Mucosa of descending colon (tissue), 3 donors: ENCODE measurements around the gene ASF1B. TPM values are rescaled to one million over a fixed set of nuclear protein-coding genes. Genes with fewer than 3 reads are reported as not detected.

Source experiments
- ATAC-seq: fragments of 200-7000 bp; cut with Tn5 transposase; one replicate; pipeline ENCODE4 v1.9.1; 2020; ENCODE audit warnings: mild to moderate bottlenecking, moderate library complexity
- DNase-seq, 3 donors: peaks; one replicate each; pipeline ENCODE4 v3.0.0-alpha.2; 2020
- H3K36me3 ChIP-seq: fragments of 200-600 bp; one replicate; pipeline ENCODE4 v1.8.0; 2021; ENCODE audit warnings: low read depth, mild to moderate bottlenecking
- H3K4me1 ChIP-seq: fragments of 200-600 bp; one replicate; pipeline ENCODE4 v1.8.0; 2021; ENCODE audit warnings: low read depth, mild to moderate bottlenecking
- H3K4me3 ChIP-seq: fragments of 200-600 bp; one replicate; pipeline ENCODE4 v1.8.0; 2021; ENCODE audit warnings: mild to moderate bottlenecking
- H3K9me3 ChIP-seq: fragments of 200-600 bp; one replicate; pipeline ENCODE4 v1.8.0; 2021; ENCODE audit warnings: mild to moderate bottlenecking
- intact Hi-C, 2 donors: fragments of 100-400 bp; cut with DNase I in 1 of 2; cut with micrococcal nuclease in 1 of 2; formaldehyde crosslinking; loops; one replicate each; pipeline versions ENCODE4 v1.11.0 to v1.11.1; 2022; cut with DNase I, micrococcal nuclease
- total RNA-seq, 3 donors: library from RNA; stranded (reverse); fragmentation: NEBNext Ultra II Directional in 2 of 3; extraction: Animal tissue kit (Norgen Biotek cat#: 25700) in 2 of 3; gene quantifications; one replicate each; pipeline versions ENCODE4 v1.2.1 to v1.2.4, GENCODE V29; 2021 to 2023
- TF ChIP-seq, protein P1 (sequence below): fragments of 200-600 bp; IDR thresholded peaks from one replicate; pipeline ENCODE4 v1.8.0; 2022; ENCODE audit warnings: antibody characterized with exemption, mild to moderate bottlenecking
- donor health status: DM: no; HTN: no; CAD: no; lungs with moderate emphysema.
- donor health status: DM: no; HTN: no; CAD: no.
- donor health status: DM: no; HTN: yes; CAD: no.

The ASF1B gene
- total RNA-seq, 3 donors from 2014 or later: 2.4 to 21.7 (median 5.5) TPM

DNA sequence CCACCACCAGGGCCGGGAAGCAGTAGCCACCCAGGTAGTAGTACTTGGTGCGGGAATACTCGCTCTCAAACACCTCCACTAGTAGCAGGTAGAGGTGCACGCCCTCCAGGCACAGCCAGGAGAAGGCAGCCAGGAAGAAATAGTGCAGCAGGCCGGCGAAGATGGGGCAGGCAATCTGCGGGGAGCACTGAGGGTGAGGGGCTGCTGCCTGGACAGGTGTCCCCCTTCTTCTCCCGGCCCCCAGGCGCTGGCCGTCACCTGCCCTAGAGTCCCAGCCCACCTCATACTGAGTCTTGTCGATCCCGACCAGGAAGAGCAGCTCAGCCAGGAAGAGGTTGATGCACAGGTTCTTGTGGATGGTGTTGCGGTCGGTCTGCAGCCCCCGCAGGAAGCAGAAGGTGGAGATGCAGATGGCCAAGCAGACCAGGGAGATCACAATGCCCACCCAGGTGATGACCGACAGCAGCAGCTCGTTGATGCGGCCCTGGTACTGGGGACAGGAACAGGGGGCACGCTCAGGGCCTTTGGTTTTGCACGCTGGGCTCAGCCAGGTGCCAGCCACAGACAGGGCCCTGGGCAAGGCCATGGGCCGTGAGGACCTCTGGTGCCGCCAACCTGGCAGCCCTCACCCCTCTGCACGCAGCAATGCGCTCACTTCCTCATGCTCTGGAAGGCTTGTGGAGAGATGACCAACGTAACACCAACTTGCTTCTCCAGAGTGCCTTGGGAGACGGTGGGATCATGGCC is 20.8 kb upstream of the ASF1B start:
- ATAC-seq: no peak
- H3K36me3 ChIP-seq: no peaks in the 10 kb centered on the region
- H3K4me3 ChIP-seq: no peak overlapping the region
- DNase-seq: no peak
- no peaks in the 10 kb centered on the region for H3K9me3 ChIP-seq
- intact Hi-C loops: no loop called here
- H3K4me1 ChIP-seq: no peaks in the 10 kb centered on the region
- TF ChIP-seq, protein P1, sequence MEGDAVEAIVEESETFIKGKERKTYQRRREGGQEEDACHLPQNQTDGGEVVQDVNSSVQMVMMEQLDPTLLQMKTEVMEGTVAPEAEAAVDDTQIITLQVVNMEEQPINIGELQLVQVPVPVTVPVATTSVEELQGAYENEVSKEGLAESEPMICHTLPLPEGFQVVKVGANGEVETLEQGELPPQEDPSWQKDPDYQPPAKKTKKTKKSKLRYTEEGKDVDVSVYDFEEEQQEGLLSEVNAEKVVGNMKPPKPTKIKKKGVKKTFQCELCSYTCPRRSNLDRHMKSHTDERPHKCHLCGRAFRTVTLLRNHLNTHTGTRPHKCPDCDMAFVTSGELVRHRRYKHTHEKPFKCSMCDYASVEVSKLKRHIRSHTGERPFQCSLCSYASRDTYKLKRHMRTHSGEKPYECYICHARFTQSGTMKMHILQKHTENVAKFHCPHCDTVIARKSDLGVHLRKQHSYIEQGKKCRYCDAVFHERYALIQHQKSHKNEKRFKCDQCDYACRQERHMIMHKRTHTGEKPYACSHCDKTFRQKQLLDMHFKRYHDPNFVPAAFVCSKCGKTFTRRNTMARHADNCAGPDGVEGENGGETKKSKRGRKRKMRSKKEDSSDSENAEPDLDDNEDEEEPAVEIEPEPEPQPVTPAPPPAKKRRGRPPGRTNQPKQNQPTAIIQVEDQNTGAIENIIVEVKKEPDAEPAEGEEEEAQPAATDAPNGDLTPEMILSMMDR: no peak

DNA sequence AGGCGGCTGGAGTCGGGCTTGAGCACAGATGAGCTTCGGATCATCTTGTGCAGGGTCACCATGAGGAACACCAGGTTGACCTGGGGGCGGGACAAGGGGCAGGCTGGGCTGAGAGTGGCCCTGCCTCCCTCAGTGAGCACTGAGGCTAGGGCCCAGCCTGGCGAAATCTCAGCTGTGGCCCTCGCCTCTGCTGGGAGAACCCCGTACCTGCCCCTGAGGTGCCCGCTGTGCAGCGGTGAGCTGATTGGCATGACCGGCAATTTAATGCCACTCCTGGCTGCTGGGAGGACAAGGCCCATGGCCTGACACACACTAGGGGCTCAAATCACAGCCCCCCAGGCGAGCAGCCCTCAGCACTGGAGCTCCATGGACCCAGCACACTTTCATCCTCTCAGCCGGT is 19.7 kb upstream of the ASF1B start:
- DNase-seq (no peak), ATAC-seq (no peak)
- intact Hi-C loops: no loop called here
- Histone ChIP-seq H3K36me3 (no peaks in the 10 kb centered on the region), H3K4me3 (no peak overlapping the region), H3K9me3 (no peaks in the 10 kb centered on the region), H3K4me1 (no peaks in the 10 kb centered on the region)
- TF ChIP-seq, protein P1: no peak

DNA sequence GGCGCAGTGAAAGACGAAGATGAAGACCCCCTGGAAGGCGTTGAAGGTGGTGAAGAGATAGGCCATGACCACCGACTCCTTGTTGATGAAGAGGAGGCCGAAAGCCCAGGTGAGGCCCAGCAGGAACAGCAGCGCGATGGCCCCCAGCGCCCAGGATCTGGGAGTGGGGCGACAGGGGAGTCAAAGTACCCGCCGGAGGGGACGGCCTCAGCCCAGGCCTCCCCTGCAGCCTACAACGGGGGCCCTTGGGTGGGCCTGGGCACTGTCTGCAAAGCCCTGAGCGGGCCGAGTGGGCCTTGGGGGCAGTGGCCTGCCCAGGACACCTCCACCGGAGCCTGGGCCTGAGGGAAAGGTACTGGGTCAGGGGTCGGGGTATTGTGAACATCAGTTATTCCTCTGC is 19.0 kb upstream of the ASF1B start:
- Histone ChIP-seq H3K36me3 (no peaks in the 10 kb centered on the region), H3K4me1 (no peaks in the 10 kb centered on the region), H3K9me3 (no peaks in the 10 kb centered on the region), H3K4me3 (no peak overlapping the region)
- TF ChIP-seq, protein P1: no peak
- no peak for DNase-seq
- intact Hi-C loops: no loop called here
- no peak for ATAC-seq

DNA sequence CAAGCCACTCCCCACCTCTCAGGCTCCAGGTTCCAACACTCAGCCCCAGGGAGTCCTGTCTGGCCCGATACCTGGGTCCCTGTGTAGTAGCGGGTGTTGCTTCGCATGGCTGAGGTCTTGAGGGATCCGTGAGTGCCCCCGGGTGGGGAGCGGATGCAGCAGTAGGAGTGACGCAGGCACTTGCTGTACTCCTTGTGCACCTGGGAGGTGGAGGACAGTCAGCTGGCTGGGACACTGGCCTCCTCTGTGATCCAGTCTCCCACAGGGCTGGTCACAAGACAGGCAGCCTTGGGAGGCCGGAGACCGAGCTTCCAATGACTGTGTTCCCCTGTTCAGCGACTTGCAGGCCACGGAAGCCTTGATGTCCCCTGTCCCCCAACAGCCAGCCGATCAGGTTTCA is 16.3 kb upstream of the ASF1B start:
- TF ChIP-seq, protein P1: no peak
- Histone ChIP-seq H3K9me3 (no peaks in the 10 kb centered on the region), H3K4me3 (no peak overlapping the region), H3K36me3 (no peaks in the 10 kb centered on the region), H3K4me1 (peaks cover 9% of the 10 kb centered on the region)
- intact Hi-C loops: no loop called here
- DNase-seq (no peak), ATAC-seq (no peak)

DNA sequence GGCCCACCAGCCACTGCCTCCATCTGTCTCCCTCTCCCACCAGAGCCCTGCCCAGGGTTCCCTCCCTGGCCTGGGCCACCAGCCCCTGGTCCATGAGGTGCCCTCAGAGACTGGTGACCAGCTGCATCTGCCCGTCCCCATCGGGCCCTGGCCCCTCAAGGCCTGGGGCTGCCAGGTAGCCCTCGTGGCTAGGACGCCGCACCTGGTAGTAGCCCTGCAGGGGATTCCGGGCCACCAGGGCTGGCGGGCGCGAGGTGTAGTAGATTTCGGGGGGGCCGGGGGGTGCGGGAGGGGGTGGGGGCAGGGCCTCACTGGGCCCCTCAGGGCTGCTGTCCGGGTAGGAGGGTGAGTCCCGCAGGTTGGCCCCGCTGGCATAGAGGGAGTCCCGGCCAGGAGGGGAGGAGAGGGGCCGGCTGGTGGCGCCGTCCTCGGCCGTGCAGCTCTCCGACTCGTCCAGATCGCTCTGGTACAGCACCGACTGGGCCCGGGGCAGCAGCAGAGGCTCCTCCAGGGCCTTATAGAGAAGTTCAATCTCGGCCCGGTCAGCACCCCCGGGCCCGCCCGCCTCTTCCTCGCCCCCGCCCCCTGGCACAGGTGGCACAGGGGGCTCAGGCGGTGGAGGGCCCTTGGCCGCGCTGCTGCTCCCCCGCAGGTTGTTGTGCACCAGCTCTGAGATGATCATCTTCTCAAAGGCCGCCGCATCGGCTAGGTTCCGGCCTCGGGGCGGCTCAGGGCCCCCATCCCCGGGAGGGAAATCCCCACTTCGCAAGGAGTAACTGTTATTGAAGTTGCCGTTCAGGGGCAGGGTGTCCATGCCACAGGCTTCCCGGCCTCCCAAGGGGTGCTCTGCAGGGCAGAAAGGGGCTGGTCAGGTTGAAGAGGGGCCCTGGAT is 14.6 kb upstream of the ASF1B start:
- Histone ChIP-seq H3K36me3 (no peaks in the 10 kb centered on the region), H3K9me3 (no peaks in the 10 kb centered on the region), H3K4me1 (peaks cover 9% of the 10 kb centered on the region), H3K4me3 (no peak overlapping the region)
- TF ChIP-seq, protein P1: no peak
- DNase-seq (no peak), ATAC-seq (no peak)
- intact Hi-C loops: no loop called here
